ENCODE results near the gene PPP1R26.
"Not testable (repeated sequence)": the region's sequence is repeated elsewhere in the genome, so short reads cannot be mapped to it uniquely, and the experiment has no call there.

The PPP1R26 gene

DNA sequence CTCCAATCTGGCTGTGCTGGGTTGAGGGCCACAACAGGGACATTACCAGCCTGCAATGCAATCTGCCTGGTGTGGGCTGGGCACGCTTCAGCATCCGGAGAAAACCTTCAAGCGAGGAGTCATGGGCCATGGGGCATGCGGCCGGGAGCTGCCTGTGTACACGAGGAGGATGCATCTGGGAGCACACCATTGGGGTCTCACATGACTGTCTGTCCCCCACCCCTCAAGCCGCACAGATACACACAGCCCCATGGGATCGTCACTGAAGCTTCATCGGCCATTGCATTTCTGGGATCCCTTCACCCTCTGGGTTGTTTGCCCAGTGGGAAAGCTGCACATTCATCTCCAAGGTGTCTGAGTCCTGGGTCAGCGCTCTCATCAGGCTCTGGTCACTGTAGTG lies 51.5 kb downstream of the PPP1R26 start:
- Histone ChIP-seq H3K9me3 (ENCODE audit: control insufficient read depth in 1 of 2, low read length in 2 of 2) (no peaks in the 10 kb centered on the region), H3K27ac (ENCODE audit: low read depth, low read length) (no peak overlapping the region), H3K4me1 (ENCODE audit: control insufficient read depth in 1 of 2, insufficient read depth in 2 of 2, low read length in 2 of 2) (peaks cover 0 to 4% of the 10 kb centered on the region in 2 donors), H3K36me3 (ENCODE audit: control insufficient read depth in 1 of 2, insufficient read depth in 2 of 2, low read length in 2 of 2) (no peaks in the 10 kb centered on the region), H3K27me3 (ENCODE audit: control insufficient read depth in 1 of 2, insufficient read depth in 2 of 2, low read length in 2 of 2) (no peaks in the 10 kb centered on the region), H3K4me3 (ENCODE audit: low read depth in 1 of 2, low read length in 2 of 2) (no peak overlapping the region), H3K9ac (ENCODE audit: low read depth in 1 of 2, low read length in 2 of 2) (no peak overlapping the region)

DNA sequence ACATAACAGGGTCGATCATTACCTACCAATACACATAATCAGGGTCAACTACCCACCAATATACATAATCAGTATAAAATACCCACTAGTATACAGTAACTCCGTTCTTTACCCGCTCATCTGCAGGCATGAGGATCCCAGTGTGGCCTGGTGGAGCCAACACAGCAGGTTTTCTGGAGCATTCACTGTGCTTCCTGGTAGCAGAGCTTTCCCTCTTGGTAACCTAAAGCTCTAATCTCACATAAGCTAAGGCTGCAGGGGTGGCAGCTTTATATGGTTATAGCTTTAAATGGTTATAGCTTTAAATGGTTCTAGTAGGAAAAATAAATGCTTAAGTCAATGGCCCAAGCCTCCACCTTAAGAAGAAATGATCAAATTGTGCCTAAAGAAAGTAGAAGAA lies 53.5 kb downstream of the PPP1R26 start:
- Histone ChIP-seq H3K36me3 (ENCODE audit: control insufficient read depth in 1 of 2, insufficient read depth in 2 of 2, low read length in 2 of 2) (no peaks in the 10 kb centered on the region), H3K27ac (ENCODE audit: low read depth, low read length) (no peak overlapping the region), H3K9me3 (ENCODE audit: control insufficient read depth in 1 of 2, low read length in 2 of 2) (no peaks in the 10 kb centered on the region), H3K27me3 (ENCODE audit: control insufficient read depth in 1 of 2, insufficient read depth in 2 of 2, low read length in 2 of 2) (no peaks in the 10 kb centered on the region), H3K4me1 (ENCODE audit: control insufficient read depth in 1 of 2, insufficient read depth in 2 of 2, low read length in 2 of 2) (peaks cover 0 to 4% of the 10 kb centered on the region in 2 donors), H3K9ac (ENCODE audit: low read depth in 1 of 2, low read length in 2 of 2) (no peak overlapping the region), H3K4me3 (ENCODE audit: low read depth in 1 of 2, low read length in 2 of 2) (no peak overlapping the region)

DNA sequence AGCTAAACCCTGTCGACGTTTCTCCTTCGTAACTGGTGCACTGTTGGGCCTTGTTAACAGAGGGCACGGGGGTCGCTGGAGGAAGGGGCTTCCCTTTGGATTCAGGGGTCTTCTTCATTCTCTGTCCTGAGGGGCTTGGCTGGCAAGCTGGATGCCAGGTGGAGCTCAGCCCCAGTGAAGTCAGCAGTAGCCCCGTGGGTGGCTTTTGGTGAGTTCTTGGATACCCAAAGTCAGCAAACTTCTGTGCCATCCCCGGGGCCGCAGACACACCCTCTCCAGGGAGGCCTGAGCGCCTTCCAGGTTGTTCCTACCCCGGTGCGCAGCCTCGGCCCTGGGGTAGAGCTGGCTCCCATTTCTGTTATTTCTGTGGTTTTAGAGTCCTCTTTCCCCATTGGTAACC lies 54.1 kb downstream of the PPP1R26 start:
- H3K4me3 ChIP-seq (ENCODE audit: low read depth in 1 of 2, low read length in 2 of 2) = no peak overlapping the region
- H3K27ac ChIP-seq (ENCODE audit: low read depth, low read length) = no peak overlapping the region
- H3K27me3 ChIP-seq (ENCODE audit: control insufficient read depth in 1 of 2, insufficient read depth in 2 of 2, low read length in 2 of 2) = no peaks in the 10 kb centered on the region
- H3K36me3 ChIP-seq (ENCODE audit: control insufficient read depth in 1 of 2, insufficient read depth in 2 of 2, low read length in 2 of 2) = no peaks in the 10 kb centered on the region
- H3K9me3 ChIP-seq (ENCODE audit: control insufficient read depth in 1 of 2, low read length in 2 of 2) = no peaks in the 10 kb centered on the region
- no peak overlapping the region for H3K9ac ChIP-seq (ENCODE audit: low read depth in 1 of 2, low read length in 2 of 2)
- peaks cover 0 to 4% of the 10 kb centered on the region in 2 donors for H3K4me1 ChIP-seq (ENCODE audit: control insufficient read depth in 1 of 2, insufficient read depth in 2 of 2, low read length in 2 of 2)

DNA sequence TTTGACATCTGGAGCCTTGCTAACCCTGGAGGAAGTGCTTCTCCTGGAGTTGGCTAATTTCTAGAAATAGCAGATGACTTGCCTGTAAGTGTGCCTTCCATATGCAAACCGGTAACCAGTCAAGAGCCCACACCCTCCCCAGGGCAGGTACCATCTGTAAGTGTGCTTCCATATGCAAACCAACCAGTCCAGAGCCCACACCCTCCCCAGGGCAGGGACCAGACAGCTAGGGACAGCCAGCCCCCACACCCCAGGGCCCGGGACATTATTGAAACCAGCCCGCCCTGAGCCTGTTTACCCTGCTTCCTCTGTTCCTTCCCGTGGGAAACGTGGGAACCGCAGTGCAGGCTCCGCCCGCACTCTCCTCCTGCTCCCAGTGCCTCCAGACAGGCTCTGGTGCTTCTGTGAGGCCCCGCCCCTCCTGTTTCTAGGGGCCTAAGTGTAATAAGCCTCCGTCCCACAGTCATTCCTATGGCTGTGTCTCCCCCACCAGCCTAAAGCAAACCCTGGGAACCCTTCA lies 54.7 kb downstream of the PPP1R26 start:
- not testable (repeated sequence) for H3K9me3 ChIP-seq (ENCODE audit: control insufficient read depth in 1 of 2, low read length in 2 of 2); H3K36me3 ChIP-seq (ENCODE audit: control insufficient read depth in 1 of 2, insufficient read depth in 2 of 2, low read length in 2 of 2); H3K27me3 ChIP-seq (ENCODE audit: control insufficient read depth in 1 of 2, insufficient read depth in 2 of 2, low read length in 2 of 2); H3K27ac ChIP-seq (ENCODE audit: low read depth, low read length); H3K4me3 ChIP-seq (ENCODE audit: low read depth in 1 of 2, low read length in 2 of 2); H3K9ac ChIP-seq (ENCODE audit: low read depth in 1 of 2, low read length in 2 of 2); H3K4me1 ChIP-seq (ENCODE audit: control insufficient read depth in 1 of 2, insufficient read depth in 2 of 2, low read length in 2 of 2)

DNA sequence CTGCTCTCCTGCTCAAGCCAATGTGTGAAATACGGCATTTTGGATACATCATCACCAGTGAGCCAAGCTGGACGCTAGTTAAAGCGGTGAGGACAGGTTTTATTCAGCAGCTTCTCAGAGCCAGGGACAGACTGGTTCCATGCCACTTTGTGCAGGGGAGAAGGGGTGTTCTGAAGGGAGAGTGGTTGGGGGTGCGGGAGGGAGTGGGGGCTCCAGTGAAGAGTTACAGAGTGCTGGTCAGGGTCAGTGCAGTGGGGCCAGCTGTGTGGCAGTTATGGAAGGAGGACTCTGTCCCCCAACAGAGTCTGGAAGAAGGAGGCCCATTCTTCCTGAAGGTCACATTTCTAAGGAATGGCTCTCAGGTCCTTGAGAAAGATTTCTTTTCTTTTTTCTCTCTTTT lies 55.2 kb downstream of the PPP1R26 start:
- not testable (repeated sequence) for H3K9me3 ChIP-seq (ENCODE audit: control insufficient read depth in 1 of 2, low read length in 2 of 2); H3K9ac ChIP-seq (ENCODE audit: low read depth in 1 of 2, low read length in 2 of 2); H3K36me3 ChIP-seq (ENCODE audit: control insufficient read depth in 1 of 2, insufficient read depth in 2 of 2, low read length in 2 of 2); H3K4me1 ChIP-seq (ENCODE audit: control insufficient read depth in 1 of 2, insufficient read depth in 2 of 2, low read length in 2 of 2); H3K27ac ChIP-seq (ENCODE audit: low read depth, low read length); H3K27me3 ChIP-seq (ENCODE audit: control insufficient read depth in 1 of 2, insufficient read depth in 2 of 2, low read length in 2 of 2); H3K4me3 ChIP-seq (ENCODE audit: low read depth in 1 of 2, low read length in 2 of 2)

DNA sequence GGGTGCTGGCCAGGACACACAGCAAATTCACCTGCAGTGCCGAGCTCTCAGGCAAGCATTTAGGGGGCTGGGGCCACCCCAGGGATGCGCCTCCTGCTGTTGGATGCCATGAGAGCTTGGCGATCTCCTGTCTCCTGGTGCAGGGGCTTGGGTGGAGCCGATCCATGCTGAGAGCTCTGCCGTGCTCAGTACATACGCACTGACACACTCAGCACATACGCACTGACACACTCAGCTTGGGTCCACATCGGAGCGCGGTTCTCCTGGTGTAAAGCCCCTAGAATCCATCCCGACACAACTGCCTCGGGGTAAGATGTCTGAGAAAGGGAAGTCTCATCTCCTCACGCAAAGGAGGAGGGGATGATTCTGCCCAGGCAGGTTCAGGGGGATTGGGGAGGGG lies 56.0 kb downstream of the PPP1R26 start:
- H3K4me3 ChIP-seq (ENCODE audit: low read depth in 1 of 2, low read length in 2 of 2); H3K9me3 ChIP-seq (ENCODE audit: control insufficient read depth in 1 of 2, low read length in 2 of 2); H3K4me1 ChIP-seq (ENCODE audit: control insufficient read depth in 1 of 2, insufficient read depth in 2 of 2, low read length in 2 of 2); H3K36me3 ChIP-seq (ENCODE audit: control insufficient read depth in 1 of 2, insufficient read depth in 2 of 2, low read length in 2 of 2); H3K27ac ChIP-seq (ENCODE audit: low read depth, low read length); H3K9ac ChIP-seq (ENCODE audit: low read depth in 1 of 2, low read length in 2 of 2); H3K27me3 ChIP-seq (ENCODE audit: control insufficient read depth in 1 of 2, insufficient read depth in 2 of 2, low read length in 2 of 2): not testable (repeated sequence)

DNA sequence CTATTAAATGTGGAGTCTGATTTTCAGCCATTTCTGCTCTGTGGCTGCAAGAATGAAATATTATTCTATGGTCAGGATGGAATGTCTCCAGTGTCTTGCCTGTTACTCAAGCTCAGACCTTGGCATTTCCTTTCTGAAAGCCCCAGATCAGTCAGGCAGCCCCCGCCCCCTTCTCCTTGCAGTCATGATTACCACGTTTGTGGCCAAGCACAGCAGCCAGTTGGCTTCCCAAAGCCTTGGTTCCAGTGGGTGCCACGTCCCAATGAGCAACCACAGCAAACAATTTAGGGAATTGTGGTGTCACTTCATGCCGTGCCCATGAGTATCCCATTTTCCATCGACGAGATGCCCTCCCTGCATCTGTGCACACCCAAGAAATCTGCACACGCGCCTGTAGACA lies 56.6 kb downstream of the PPP1R26 start:
- Histone ChIP-seq H3K4me1 (ENCODE audit: control insufficient read depth in 1 of 2, insufficient read depth in 2 of 2, low read length in 2 of 2) (peaks cover 0 to 4% of the 10 kb centered on the region in 2 donors), H3K27ac (ENCODE audit: low read depth, low read length) (no peak overlapping the region), H3K27me3 (ENCODE audit: control insufficient read depth in 1 of 2, insufficient read depth in 2 of 2, low read length in 2 of 2) (no peaks in the 10 kb centered on the region), H3K9me3 (ENCODE audit: control insufficient read depth in 1 of 2, low read length in 2 of 2) (no peaks in the 10 kb centered on the region), H3K9ac (ENCODE audit: low read depth in 1 of 2, low read length in 2 of 2) (no peak overlapping the region), H3K36me3 (ENCODE audit: control insufficient read depth in 1 of 2, insufficient read depth in 2 of 2, low read length in 2 of 2) (no peaks in the 10 kb centered on the region), H3K4me3 (ENCODE audit: low read depth in 1 of 2, low read length in 2 of 2) (no peak overlapping the region)

Data from duodenal mucosa (tissue), 2 donors.